Suprapubic skin (tissue), 4 donors: ENCODE results near the gene MAGI1. TPM values are rescaled to one million over a fixed set of nuclear protein-coding genes. Genes with fewer than 3 reads are reported as not detected.

Source experiments
- DNase-seq, 2 donors: peaks; one replicate each; pipeline ENCODE4 v3.0.0-alpha.2; 2019; ENCODE audit warnings: low spot score in 2 of 2
- H3K27ac ChIP-seq: fragments of 200-600 bp; sonication (generic); one replicate; pipeline ENCODE4 v1.5.1; 2019
- H3K27me3 ChIP-seq: fragments of 200-600 bp; sonication (generic); one replicate; pipeline ENCODE4 v1.5.1; 2019
- H3K36me3 ChIP-seq: fragments of 200-600 bp; sonication (generic); one replicate; pipeline ENCODE4 v1.5.1; 2019
- H3K4me1 ChIP-seq: fragments of 200-600 bp; sonication (generic); one replicate; pipeline ENCODE4 v1.5.1; 2019
- H3K4me3 ChIP-seq: fragments of 200-600 bp; sonication (generic); one replicate; pipeline ENCODE4 v1.5.1; 2019; ENCODE audit warnings: mild to moderate bottlenecking
- H3K9me3 ChIP-seq: fragments of 200-600 bp; sonication (generic); one replicate; pipeline ENCODE4 v1.5.1; 2019
- CTCF ChIP-seq, 2 donors: fragments of 200-600 bp in 1 of 2; fragments of 450-650 bp in 1 of 2; sonication (generic) in 1 of 2; IDR thresholded peaks; one replicate each; pipeline ENCODE4 v1.5.1; 2016 to 2019; ENCODE audit warnings: antibody characterized with exemption in 2 of 2, mild to moderate bottlenecking in 1 of 2, moderate library complexity in 1 of 2
- EP300 ChIP-seq: sonication (generic); formaldehyde crosslinking; IDR thresholded peaks from one replicate; pipeline ENCODE4 v1.6.1; 2017; ENCODE audit warnings: antibody characterized with exemption
- POLR2A ChIP-seq, 2 donors: fragments of 450-650 bp; IDR thresholded peaks; one replicate each; pipeline ENCODE4 v1.6.1; 2017; ENCODE audit warnings: antibody characterized with exemption in 2 of 2, mild to moderate bottlenecking in 2 of 2, moderate library complexity in 2 of 2
- POLR2AphosphoS5 ChIP-seq, 3 donors: sonication (generic); formaldehyde crosslinking; IDR thresholded peaks; one replicate each; pipeline ENCODE4 v1.6.1; 2017; ENCODE audit warnings: antibody characterized with exemption in 3 of 3
- WGBS: methylation state at CpG from one replicate; pipeline ENCODE4 v1.1.5; 2018; 5-methylcytosine and 5-hydroxymethylcytosine counted together
- total RNA-seq, 4 donors: library from RNA; depleted of rRNA; stranded (reverse); fragments of >200 nt; gene quantifications; one replicate each; pipeline ENCODE4 v1.1.0, GENCODE V29; 2016

MAGI1 gene
- total RNA-seq, 4 donors from 2014 or later, result 37.9 to 71.5 (median 48.6) TPM

GRCh38 chr3:65914740-65915367, 123.9 kb downstream of the MAGI1 start:
- 80% methylated on average over 3 of the region's 3 CpGs for WGBS
- H3K4me1 ChIP-seq, result no peaks in the 10 kb centered on the region
- H3K4me3 ChIP-seq, result no peak overlapping the region
- no peak for DNase-seq
- no peak overlapping the region for H3K27ac ChIP-seq
- no peaks in the 10 kb centered on the region for H3K36me3 ChIP-seq
- no peaks in the 10 kb centered on the region for H3K27me3 ChIP-seq
- TF ChIP-seq CTCF (IDR thresholded peaks at IDR 0.05) (no peak), EP300 (no peak), POLR2AphosphoS5 (IDR thresholded peaks at IDR 0.05) (no peak), POLR2A (IDR thresholded peaks at IDR 0.05) (no peak)
- no peaks in the 10 kb centered on the region for H3K9me3 ChIP-seq

- Histone ChIP-seq H3K4me3 (no peak overlapping the region), H3K4me1 (no peaks in the 10 kb centered on the region), H3K27me3 (no peaks in the 10 kb centered on the region), H3K27ac (no peak overlapping the region), H3K9me3 (no peaks in the 10 kb centered on the region), H3K36me3 (no peaks in the 10 kb centered on the region)
- 77% methylated on average over 5 of the region's 5 CpGs for WGBS
- no peak for TF ChIP-seq POLR2AphosphoS5 (IDR thresholded peaks at IDR 0.05)
- TF ChIP-seq EP300, result no peak
- no peak for TF ChIP-seq CTCF (IDR thresholded peaks at IDR 0.05)
- TF ChIP-seq POLR2A (IDR thresholded peaks at IDR 0.05), result no peak
- no peak for DNase-seq
Observed at GRCh38 chr3:65914032-65914739, 124.5 kb downstream of the MAGI1 start.

- no peak for TF ChIP-seq POLR2A (IDR thresholded peaks at IDR 0.05)
- no peak for TF ChIP-seq POLR2AphosphoS5 (IDR thresholded peaks at IDR 0.05)
- TF ChIP-seq EP300, result no peak
- no peak for TF ChIP-seq CTCF (IDR thresholded peaks at IDR 0.05)
- Histone ChIP-seq H3K4me1 (no peaks in the 10 kb centered on the region), H3K27me3 (no peaks in the 10 kb centered on the region), H3K36me3 (no peaks in the 10 kb centered on the region), H3K4me3 (no peak overlapping the region), H3K9me3 (no peaks in the 10 kb centered on the region), H3K27ac (no peak overlapping the region)
- 95% methylated on average over 1 of the region's 1 CpG for WGBS
- DNase-seq, result no peak
Observed at GRCh38 chr3:65912647-65913046, 126.1 kb downstream of the MAGI1 start.

GRCh38 chr3:65908588-65908987, 130.1 kb downstream of the MAGI1 start:
- H3K9me3 ChIP-seq, result no peaks in the 10 kb centered on the region
- 87% methylated on average over 4 of the region's 4 CpGs for WGBS
- H3K27me3 ChIP-seq, result no peaks in the 10 kb centered on the region
- H3K4me1 ChIP-seq, result no peaks in the 10 kb centered on the region
- H3K36me3 ChIP-seq, result no peaks in the 10 kb centered on the region
- no peak for TF ChIP-seq POLR2AphosphoS5 (IDR thresholded peaks at IDR 0.05)
- no peak for TF ChIP-seq POLR2A (IDR thresholded peaks at IDR 0.05)
- no peak for TF ChIP-seq CTCF (IDR thresholded peaks at IDR 0.05)
- no peak for TF ChIP-seq EP300
- DNase-seq, result no peak
- H3K4me3 ChIP-seq, result no peak overlapping the region
- H3K27ac ChIP-seq, result no peak overlapping the region
